ENCODE results near the gene PRM1. TPM values are rescaled to one million over a fixed set of nuclear protein-coding genes. Genes with fewer than 3 reads are reported as not detected.

The PRM1 gene
- total and polyA plus RNA-seq, 2 of the 13 experiments (the other 11 are each of a cell fraction or from before 2014, with no cell fraction given) = not detected

GRCh38 chr16:11306997-11307638, 26.0 kb upstream of the PRM1 start (continued):
- TF ChIP-seq, protein P1, sequence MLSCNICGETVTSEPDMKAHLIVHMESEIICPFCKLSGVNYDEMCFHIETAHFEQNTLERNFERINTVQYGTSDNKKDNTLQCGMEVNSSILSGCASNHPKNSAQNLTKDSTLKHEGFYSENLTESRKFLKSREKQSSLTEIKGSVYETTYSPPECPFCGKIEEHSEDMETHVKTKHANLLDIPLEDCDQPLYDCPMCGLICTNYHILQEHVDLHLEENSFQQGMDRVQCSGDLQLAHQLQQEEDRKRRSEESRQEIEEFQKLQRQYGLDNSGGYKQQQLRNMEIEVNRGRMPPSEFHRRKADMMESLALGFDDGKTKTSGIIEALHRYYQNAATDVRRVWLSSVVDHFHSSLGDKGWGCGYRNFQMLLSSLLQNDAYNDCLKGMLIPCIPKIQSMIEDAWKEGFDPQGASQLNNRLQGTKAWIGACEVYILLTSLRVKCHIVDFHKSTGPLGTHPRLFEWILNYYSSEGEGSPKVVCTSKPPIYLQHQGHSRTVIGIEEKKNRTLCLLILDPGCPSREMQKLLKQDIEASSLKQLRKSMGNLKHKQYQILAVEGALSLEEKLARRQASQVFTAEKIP (CRISPR knock-in tag; IDR thresholded peaks at IDR 0.05; ENCODE audit: borderline replicate concordance) = no peak
- TF ChIP-seq ZBTB33 (CRISPR knock-in tag; IDR thresholded peaks at IDR 0.05) = peak; percentile 75
- TF ChIP-seq RAD51 (IDR thresholded peaks at IDR 0.05; ENCODE audit: borderline replicate concordance) = no peak
- TF ChIP-seq, protein P2, sequence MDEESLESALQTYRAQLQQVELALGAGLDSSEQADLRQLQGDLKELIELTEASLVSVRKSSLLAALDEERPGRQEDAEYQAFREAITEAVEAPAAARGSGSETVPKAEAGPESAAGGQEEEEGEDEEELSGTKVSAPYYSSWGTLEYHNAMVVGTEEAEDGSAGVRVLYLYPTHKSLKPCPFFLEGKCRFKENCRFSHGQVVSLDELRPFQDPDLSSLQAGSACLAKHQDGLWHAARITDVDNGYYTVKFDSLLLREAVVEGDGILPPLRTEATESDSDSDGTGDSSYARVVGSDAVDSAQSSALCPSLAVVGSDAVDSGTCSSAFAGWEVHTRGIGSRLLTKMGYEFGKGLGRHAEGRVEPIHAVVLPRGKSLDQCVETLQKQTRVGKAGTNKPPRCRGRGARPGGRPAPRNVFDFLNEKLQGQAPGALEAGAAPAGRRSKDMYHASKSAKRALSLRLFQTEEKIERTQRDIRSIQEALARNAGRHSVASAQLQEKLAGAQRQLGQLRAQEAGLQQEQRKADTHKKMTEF (CRISPR knock-in tag; IDR thresholded peaks at IDR 0.05) = peak; percentile 96
- no peak for TF ChIP-seq LRRFIP1 (CRISPR knock-in tag; conservative IDR thresholded peaks at IDR 0.05)
- TF ChIP-seq ESRRA (CRISPR knock-in tag; IDR thresholded peaks at IDR 0.05; ENCODE audit: low read depth) = peak; percentile 57
- no peak for TF ChIP-seq ZNF224 (CRISPR knock-in tag; IDR thresholded peaks at IDR 0.05)
- TF ChIP-seq, protein P3, sequence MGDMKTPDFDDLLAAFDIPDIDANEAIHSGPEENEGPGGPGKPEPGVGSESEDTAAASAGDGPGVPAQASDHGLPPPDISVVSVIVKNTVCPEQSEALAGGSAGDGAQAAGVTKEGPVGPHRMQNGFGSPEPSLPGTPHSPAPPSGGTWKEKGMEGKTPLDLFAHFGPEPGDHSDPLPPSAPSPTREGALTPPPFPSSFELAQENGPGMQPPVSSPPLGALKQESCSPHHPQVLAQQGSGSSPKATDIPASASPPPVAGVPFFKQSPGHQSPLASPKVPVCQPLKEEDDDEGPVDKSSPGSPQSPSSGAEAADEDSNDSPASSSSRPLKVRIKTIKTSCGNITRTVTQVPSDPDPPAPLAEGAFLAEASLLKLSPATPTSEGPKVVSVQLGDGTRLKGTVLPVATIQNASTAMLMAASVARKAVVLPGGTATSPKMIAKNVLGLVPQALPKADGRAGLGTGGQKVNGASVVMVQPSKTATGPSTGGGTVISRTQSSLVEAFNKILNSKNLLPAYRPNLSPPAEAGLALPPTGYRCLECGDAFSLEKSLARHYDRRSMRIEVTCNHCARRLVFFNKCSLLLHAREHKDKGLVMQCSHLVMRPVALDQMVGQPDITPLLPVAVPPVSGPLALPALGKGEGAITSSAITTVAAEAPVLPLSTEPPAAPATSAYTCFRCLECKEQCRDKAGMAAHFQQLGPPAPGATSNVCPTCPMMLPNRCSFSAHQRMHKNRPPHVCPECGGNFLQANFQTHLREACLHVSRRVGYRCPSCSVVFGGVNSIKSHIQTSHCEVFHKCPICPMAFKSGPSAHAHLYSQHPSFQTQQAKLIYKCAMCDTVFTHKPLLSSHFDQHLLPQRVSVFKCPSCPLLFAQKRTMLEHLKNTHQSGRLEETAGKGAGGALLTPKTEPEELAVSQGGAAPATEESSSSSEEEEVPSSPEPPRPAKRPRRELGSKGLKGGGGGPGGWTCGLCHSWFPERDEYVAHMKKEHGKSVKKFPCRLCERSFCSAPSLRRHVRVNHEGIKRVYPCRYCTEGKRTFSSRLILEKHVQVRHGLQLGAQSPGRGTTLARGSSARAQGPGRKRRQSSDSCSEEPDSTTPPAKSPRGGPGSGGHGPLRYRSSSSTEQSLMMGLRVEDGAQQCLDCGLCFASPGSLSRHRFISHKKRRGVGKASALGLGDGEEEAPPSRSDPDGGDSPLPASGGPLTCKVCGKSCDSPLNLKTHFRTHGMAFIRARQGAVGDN (CRISPR knock-in tag; IDR thresholded peaks at IDR 0.05) = no peak
- TF ChIP-seq ZNF619 (CRISPR knock-in tag; IDR thresholded peaks at IDR 0.05) = 0 out of 2 replicates have a peak, but pooled peaks have one; percentile 39
- TF ChIP-seq NFYB (CRISPR knock-in tag; IDR thresholded peaks at IDR 0.05) = peak; percentile 31; the same call in 1 of the 2 replicates
- no peak for TF ChIP-seq ZNF816 (CRISPR knock-in tag; IDR thresholded peaks at IDR 0.05; ENCODE audit: borderline replicate concordance)
- TF ChIP-seq, protein P4, sequence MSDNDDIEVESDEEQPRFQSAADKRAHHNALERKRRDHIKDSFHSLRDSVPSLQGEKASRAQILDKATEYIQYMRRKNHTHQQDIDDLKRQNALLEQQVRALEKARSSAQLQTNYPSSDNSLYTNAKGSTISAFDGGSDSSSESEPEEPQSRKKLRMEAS (IDR thresholded peaks at IDR 0.05) = peak; percentile 56; the same call in 1 of the 2 replicates
- TF ChIP-seq ZNF766 (CRISPR knock-in tag; IDR thresholded peaks at IDR 0.05; ENCODE audit: borderline replicate concordance) = no peak
- TF ChIP-seq ISL2 (CRISPR knock-in tag; IDR thresholded peaks at IDR 0.05) = peak; percentile 79
- no peak for TF ChIP-seq NFE2L2 (IDR thresholded peaks at IDR 0.05; ENCODE audit: low read length)
- no peak for TF ChIP-seq FOXA1 (IDR thresholded peaks at IDR 0.05)
- TF ChIP-seq FOXA1 (CRISPR knock-in tag; IDR thresholded peaks at IDR 0.05) = peak; percentile 74
